PC-3 (cell line): ENCODE data around the gene STX7.

Experiments used
- EZH2 ChIP-seq: fragments of 300-600 bp; sonication (generic); IDR thresholded peaks from one replicate; pipeline ENCODE4 v1.6.1; 2017; ENCODE audit warnings: antibody characterized with exemption, mild to moderate bottlenecking, low read length; ENCODE audit not compliant: unreplicated experiment
- TF ChIP-seq, protein P1 (sequence below): fragments of 300-600 bp; sonication (generic); conservative IDR thresholded peaks from 2 replicates; pipeline ENCODE4 v1.5.1; 2017; ENCODE audit warnings: antibody characterized with exemption, low read depth, mild to moderate bottlenecking, low read length

DNA sequence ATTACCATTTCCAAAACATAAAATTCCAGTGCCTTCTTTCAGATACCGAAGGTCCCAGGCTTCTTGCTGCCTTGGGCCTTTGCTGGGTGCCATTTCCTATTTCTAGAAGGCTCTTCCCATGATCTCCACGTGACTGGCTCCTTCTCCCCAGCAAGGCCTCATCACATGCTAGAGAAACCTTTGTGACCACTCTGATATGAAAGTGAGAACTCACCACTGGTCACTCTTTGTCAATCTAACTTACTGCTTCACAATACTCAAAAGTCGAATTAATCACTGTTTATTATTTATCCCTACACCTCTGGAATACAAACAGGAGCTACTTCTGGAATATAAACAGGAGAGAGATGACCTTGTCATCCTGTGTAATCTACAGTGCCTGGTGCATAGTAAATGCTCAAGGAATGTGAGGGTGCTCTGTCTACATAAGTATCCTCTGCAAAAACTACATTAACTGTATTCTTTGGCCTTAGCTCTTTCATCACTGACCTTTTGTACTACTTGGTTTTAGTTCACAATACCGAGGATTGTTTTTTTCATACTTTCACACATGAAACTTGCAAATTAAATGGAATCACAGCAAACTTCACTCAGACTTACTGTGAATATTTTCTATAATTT is 1.6 kb downstream of the STX7 start:
- TF ChIP-seq, protein P1, sequence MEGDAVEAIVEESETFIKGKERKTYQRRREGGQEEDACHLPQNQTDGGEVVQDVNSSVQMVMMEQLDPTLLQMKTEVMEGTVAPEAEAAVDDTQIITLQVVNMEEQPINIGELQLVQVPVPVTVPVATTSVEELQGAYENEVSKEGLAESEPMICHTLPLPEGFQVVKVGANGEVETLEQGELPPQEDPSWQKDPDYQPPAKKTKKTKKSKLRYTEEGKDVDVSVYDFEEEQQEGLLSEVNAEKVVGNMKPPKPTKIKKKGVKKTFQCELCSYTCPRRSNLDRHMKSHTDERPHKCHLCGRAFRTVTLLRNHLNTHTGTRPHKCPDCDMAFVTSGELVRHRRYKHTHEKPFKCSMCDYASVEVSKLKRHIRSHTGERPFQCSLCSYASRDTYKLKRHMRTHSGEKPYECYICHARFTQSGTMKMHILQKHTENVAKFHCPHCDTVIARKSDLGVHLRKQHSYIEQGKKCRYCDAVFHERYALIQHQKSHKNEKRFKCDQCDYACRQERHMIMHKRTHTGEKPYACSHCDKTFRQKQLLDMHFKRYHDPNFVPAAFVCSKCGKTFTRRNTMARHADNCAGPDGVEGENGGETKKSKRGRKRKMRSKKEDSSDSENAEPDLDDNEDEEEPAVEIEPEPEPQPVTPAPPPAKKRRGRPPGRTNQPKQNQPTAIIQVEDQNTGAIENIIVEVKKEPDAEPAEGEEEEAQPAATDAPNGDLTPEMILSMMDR = no peak
- TF ChIP-seq EZH2 = no peak
